Measurements from ENCODE around the gene PBX2. TPM values are rescaled to one million over a fixed set of nuclear protein-coding genes. Genes with fewer than 3 reads are reported as not detected.

The PBX2 gene
- total and polyA plus RNA-seq, 10 of the 15 experiments (the other 5 are each of a cell fraction or from before 2014, with no cell fraction given), result 0.84 to 66.5 (median 20.6) TPM

GRCh38 chr6:32154514-32155161, 35.4 kb downstream of the PBX2 start (continued):
- TF ChIP-seq CEBPZ (IDR thresholded peaks at IDR 0.05; ENCODE audit: low read depth, low read length) (no peak), MEF2B (IDR thresholded peaks at IDR 0.05; ENCODE audit: partially characterized antibody, poor library complexity, severe bottlenecking) (no peak), NR2C1 (IDR thresholded peaks at IDR 0.05) (no peak), ASH2L (IDR thresholded peaks at IDR 0.05; ENCODE audit: borderline replicate concordance, low read depth) (no peak), ATF2 (IDR thresholded peaks at IDR 0.05; ENCODE audit: low read length) (no peak), YY1 (IDR thresholded peaks at IDR 0.05; ENCODE audit: low read depth, low read length) (0 out of 2 replicates have a peak, but pooled peaks have one; percentile 44), NBN (IDR thresholded peaks at IDR 0.05) (no peak; the same call in 1 of the 2 replicates), ETV6 (conservative IDR thresholded peaks at IDR 0.05 in 1 of 2, IDR thresholded peaks at IDR 0.05 in 1 of 2; ENCODE audit: borderline replicate concordance in 1 of 2, low read depth in 1 of 2) (no peak), POLR2A (IDR thresholded peaks at IDR 0.05; ENCODE audit: low read depth, low read length) (peak; percentile 40; the same call in 1 of the 2 replicates), ZNF217 (IDR thresholded peaks at IDR 0.05) (no peak), NFYB (IDR thresholded peaks at IDR 0.05; ENCODE audit: insufficient read depth, low read depth, low read length) (no peak), PAX8 (IDR thresholded peaks at IDR 0.05) (no peak), HSF1 (IDR thresholded peaks at IDR 0.05; ENCODE audit: low read depth, low read length) (no peak), MTA3 (IDR thresholded peaks at IDR 0.05; ENCODE audit: borderline replicate concordance, low read length) (no peak), ZBTB33 (IDR thresholded peaks at IDR 0.05) (no peak), NRF1 (conservative IDR thresholded peaks at IDR 0.05; ENCODE audit: low read depth, low read length) (no peak), CBFB (IDR thresholded peaks at IDR 0.05; ENCODE audit: low read depth) (no peak), TBL1XR1 (IDR thresholded peaks at IDR 0.05; ENCODE audit: low read depth, low read length) (no peak), CHD2 (IDR thresholded peaks at IDR 0.05; ENCODE audit: borderline replicate concordance, low read depth, low read length) (no peak), BMI1 (IDR thresholded peaks at IDR 0.05; ENCODE audit: borderline replicate concordance) (no peak), IRF5 (IDR thresholded peaks at IDR 0.05; ENCODE audit: borderline replicate concordance) (no peak), TCF12 (IDR thresholded peaks at IDR 0.05; ENCODE audit: low read depth, low read length) (peak; percentile 78)
